Endodermal cell (in vitro differentiated cells): ENCODE data around the gene SUN1. TPM values are rescaled to one million over a fixed set of nuclear protein-coding genes. Genes with fewer than 3 reads are reported as not detected.
A peak's percentile ranks its signal among the peaks of the same experiment; 100 is the strongest.

Experiments used
- DNase-seq: peaks from one replicate; pipeline ENCODE4 v3.0.0-alpha.2; 2017
- H3K27ac ChIP-seq: 2 replicates; pipeline ENCODE4 v1.5.1; 2013; ENCODE audit warnings: mild to moderate bottlenecking, low read depth, low read length, moderate library complexity
- H3K27me3 ChIP-seq: 2 replicates; pipeline ENCODE4 v1.6.1; 2013; ENCODE audit warnings: mild to moderate bottlenecking, low read length, moderate library complexity; ENCODE audit not compliant: insufficient read depth, control insufficient read depth, poor library complexity, severe bottlenecking
- H3K36me3 ChIP-seq: 2 replicates; pipeline ENCODE4 v1.7.0; 2013; ENCODE audit warnings: mild to moderate bottlenecking, low read length, moderate library complexity; ENCODE audit not compliant: control insufficient read depth, insufficient read depth
- H3K4me1 ChIP-seq: one replicate; pipeline ENCODE4 v1.7.0; 2013; ENCODE audit warnings: low read length; ENCODE audit not compliant: control insufficient read depth, insufficient read depth
- H3K4me3 ChIP-seq: 2 replicates; pipeline ENCODE4 v1.5.1; 2013; ENCODE audit warnings: mild to moderate bottlenecking, low read length, moderate library complexity
- H3K9ac ChIP-seq: 2 replicates; pipeline ENCODE4 v1.6.1; 2013; ENCODE audit warnings: mild to moderate bottlenecking, low read length, moderate library complexity; ENCODE audit not compliant: poor library complexity, severe bottlenecking; ENCODE audit errors: extremely low read depth
- H3K9me3 ChIP-seq: 2 replicates; pipeline ENCODE4 v1.6.1; 2013; ENCODE audit warnings: mild to moderate bottlenecking, low read length, moderate library complexity; ENCODE audit not compliant: control insufficient read depth
- H3K27ac Mint-ChIP-seq: 2 replicates; pipeline ENCODE4 v1.8.0; 2020; ENCODE audit warnings: mixed read lengths
- H3K27me3 Mint-ChIP-seq: 2 replicates; pipeline ENCODE4 v1.8.0; 2021; ENCODE audit warnings: mild to moderate bottlenecking, mixed read lengths; ENCODE audit not compliant: insufficient read depth
- H3K36me3 Mint-ChIP-seq: 2 replicates; pipeline ENCODE4 v1.8.0; 2020; ENCODE audit warnings: low read depth, mixed read lengths
- H3K4me1 Mint-ChIP-seq: 2 replicates; pipeline ENCODE4 v1.8.0; 2020; ENCODE audit warnings: mixed read lengths
- H3K4me3 Mint-ChIP-seq: 2 replicates; pipeline ENCODE4 v1.8.0; 2020; ENCODE audit warnings: mild to moderate bottlenecking, moderate library complexity, mixed read lengths
- H3K9me3 Mint-ChIP-seq: 2 replicates; pipeline ENCODE4 v1.8.0; 2020; ENCODE audit warnings: mild to moderate bottlenecking, mixed read lengths
- WGBS, 2 experiments: methylation state at CpG; one replicate each; pipeline versions ENCODE4 v1.1.5 to v1.1.7; 2013; ENCODE audit warnings: missing lambda C conversion rate in 2 of 2, mixed read lengths in 1 of 2; ENCODE audit not compliant: insufficient coverage in 1 of 2, insufficient read length in 1 of 2; 5-methylcytosine and 5-hydroxymethylcytosine counted together
- total RNA-seq, 2 donors: library from RNA; stranded (reverse); fragmentation: NEBNext Ultra II Directional in 1 of 2; extraction: Animal tissue kit (Norgen Biotek cat#: 25700) in 1 of 2; gene quantifications; 2 replicates in 1 of 2; 3 replicates in 1 of 2; pipeline ENCODE4 v1.2.1, GENCODE V29; 2021
- TF ChIP-seq, protein P1 (sequence below): fragments of 200-600 bp; sonication (generic); conservative IDR thresholded peaks from 2 replicates; pipeline ENCODE4 v1.5.0; 2021; ENCODE audit warnings: antibody characterized with exemption, mild to moderate bottlenecking

SUN1 gene
- total RNA-seq, 2 donors from 2014 or later: 133 to 136 TPM

DNA sequence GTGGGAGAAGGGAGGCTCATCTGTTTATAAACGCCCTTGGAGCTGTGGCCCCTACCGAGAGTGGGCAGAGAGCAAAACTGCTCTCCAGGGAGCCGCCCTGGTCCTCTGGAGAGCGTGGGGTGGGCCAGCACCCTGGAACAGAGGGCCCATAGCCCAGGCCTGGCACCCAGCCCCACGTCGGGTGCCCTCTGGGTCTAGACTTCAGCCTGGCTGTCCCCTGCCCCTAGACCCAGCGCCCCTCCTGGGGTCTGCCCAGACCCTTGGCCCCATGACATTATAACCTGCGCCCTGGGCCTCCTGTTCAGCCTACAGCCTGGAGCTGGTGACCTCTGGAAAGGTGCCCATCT, 68.7 kb downstream of the SUN1 start:
- no peak overlapping the region for H3K27ac Mint-ChIP-seq
- 89 to 90% methylated on average over 5 to 8 of the region's 8 CpGs for WGBS, 2 experiments

DNA sequence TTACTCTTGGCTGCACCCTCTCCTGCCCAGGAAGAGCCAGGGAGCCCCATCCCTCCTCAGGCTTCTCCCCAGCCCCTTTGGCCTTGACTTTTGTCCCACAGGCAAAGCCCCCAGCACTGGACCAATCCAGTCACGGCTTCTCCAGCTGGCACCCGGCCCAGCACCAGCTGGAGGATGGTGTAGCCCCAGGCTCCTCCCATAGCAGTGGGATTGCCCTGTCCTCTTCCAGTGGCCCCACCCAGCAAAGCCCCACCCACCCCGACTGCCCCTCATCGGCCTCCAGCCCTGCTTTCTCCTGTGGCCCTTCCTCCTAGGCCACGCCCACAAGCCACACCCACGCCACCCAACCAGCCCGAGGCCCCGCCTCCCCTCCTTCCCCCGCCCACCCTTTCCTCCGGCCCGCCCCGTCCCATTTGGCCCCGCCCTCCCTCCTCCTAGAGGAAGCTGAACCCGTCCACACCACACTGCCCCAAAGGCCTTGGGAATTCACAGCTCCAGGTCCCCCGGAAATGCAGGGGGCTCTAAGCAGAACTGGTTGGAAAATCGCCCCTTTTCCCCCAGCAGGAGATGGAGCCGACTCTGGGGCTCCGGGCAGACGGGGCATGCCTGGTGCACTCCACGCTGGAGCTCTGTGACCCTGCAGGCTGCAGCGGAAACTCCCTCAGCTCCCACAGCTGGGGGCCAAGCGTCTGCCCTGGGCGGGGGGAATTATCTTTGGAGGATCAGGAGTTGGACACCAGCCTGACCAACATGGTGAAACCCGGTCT, 69.3 kb downstream of the SUN1 start:
- H3K27ac Mint-ChIP-seq: no peak overlapping the region
- peaks cover 19% of the 10 kb centered on the region for H3K27me3 Mint-ChIP-seq
- H3K4me1 ChIP-seq: no peaks in the 10 kb centered on the region
- 36 to 50% methylated on average over 6 to 22 of the region's 24 CpGs for WGBS, 2 experiments
- H3K27ac ChIP-seq: no peak overlapping the region
- no peaks in the 10 kb centered on the region for H3K4me1 Mint-ChIP-seq
- H3K4me3 Mint-ChIP-seq: no peak overlapping the region
- DNase-seq: peak; percentile 99
- peaks cover under 1% of the 10 kb centered on the region for H3K36me3 Mint-ChIP-seq
- H3K9me3 Mint-ChIP-seq: no peaks in the 10 kb centered on the region
- no peaks in the 10 kb centered on the region for H3K9me3 ChIP-seq
- H3K36me3 ChIP-seq: peaks cover 5% of the 10 kb centered on the region
- H3K4me3 ChIP-seq: no peak overlapping the region
- TF ChIP-seq, protein P1, sequence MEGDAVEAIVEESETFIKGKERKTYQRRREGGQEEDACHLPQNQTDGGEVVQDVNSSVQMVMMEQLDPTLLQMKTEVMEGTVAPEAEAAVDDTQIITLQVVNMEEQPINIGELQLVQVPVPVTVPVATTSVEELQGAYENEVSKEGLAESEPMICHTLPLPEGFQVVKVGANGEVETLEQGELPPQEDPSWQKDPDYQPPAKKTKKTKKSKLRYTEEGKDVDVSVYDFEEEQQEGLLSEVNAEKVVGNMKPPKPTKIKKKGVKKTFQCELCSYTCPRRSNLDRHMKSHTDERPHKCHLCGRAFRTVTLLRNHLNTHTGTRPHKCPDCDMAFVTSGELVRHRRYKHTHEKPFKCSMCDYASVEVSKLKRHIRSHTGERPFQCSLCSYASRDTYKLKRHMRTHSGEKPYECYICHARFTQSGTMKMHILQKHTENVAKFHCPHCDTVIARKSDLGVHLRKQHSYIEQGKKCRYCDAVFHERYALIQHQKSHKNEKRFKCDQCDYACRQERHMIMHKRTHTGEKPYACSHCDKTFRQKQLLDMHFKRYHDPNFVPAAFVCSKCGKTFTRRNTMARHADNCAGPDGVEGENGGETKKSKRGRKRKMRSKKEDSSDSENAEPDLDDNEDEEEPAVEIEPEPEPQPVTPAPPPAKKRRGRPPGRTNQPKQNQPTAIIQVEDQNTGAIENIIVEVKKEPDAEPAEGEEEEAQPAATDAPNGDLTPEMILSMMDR: peak; percentile 12
- H3K27me3 ChIP-seq: peaks cover 21% of the 10 kb centered on the region
- H3K9ac ChIP-seq: no peak overlapping the region

More for the DNA sequence above, 68.7 kb downstream of the SUN1 start:
- no peaks in the 10 kb centered on the region for H3K9me3 Mint-ChIP-seq
- Histone ChIP-seq H3K36me3 (peaks cover 11% of the 10 kb centered on the region), H3K27ac (no peak overlapping the region), H3K27me3 (peaks cover 21% of the 10 kb centered on the region), H3K9ac (no peak overlapping the region), H3K4me1 (no peaks in the 10 kb centered on the region), H3K9me3 (no peaks in the 10 kb centered on the region), H3K4me3 (no peak overlapping the region)
- H3K27me3 Mint-ChIP-seq: peaks cover 19% of the 10 kb centered on the region
- no peak for DNase-seq
- H3K4me1 Mint-ChIP-seq: no peaks in the 10 kb centered on the region
- H3K36me3 Mint-ChIP-seq: peaks cover 6% of the 10 kb centered on the region
- TF ChIP-seq, protein P1: no peak
- no peak overlapping the region for H3K4me3 Mint-ChIP-seq

DNA sequence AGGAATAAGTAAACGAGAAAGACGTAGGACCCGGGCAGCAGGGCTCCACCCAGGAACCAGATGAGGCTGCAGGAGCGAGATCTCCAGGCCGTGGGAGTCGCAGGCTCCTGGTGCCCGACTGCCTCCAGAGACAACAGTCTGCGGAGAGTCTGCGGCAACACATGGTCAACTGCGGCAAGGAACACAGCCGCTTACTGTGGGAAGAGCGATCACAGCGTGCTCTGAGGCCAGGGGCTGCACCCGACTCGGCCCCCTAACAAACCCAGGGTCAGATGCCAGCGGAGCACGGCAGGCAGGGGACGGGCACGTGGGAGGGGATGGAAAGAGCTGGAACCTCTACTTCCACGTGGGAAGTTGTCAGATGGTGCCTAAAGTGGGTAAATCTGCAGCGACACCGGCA, 70.7 kb downstream of the SUN1 start:
- Histone ChIP-seq H3K27me3 (peaks cover 31% of the 10 kb centered on the region), H3K4me1 (no peaks in the 10 kb centered on the region), H3K4me3 (no peak overlapping the region), H3K9ac (no peak overlapping the region), H3K9me3 (no peaks in the 10 kb centered on the region), H3K27ac (no peak overlapping the region), H3K36me3 (no peaks in the 10 kb centered on the region)
- TF ChIP-seq, protein P1: no peak
- no peaks in the 10 kb centered on the region for H3K9me3 Mint-ChIP-seq
- H3K27ac Mint-ChIP-seq: no peak overlapping the region
- H3K27me3 Mint-ChIP-seq: peaks cover 29% of the 10 kb centered on the region
- no peaks in the 10 kb centered on the region for H3K4me1 Mint-ChIP-seq
- no peak for DNase-seq
- WGBS, 2 experiments: 91 to 92% methylated on average over 12 to 22 of the region's 22 CpGs
- no peaks in the 10 kb centered on the region for H3K36me3 Mint-ChIP-seq
- H3K4me3 Mint-ChIP-seq: no peak overlapping the region
